RWPE2 (cell line): ENCODE results near the gene HSF2BP.
"Not testable (repeated sequence)": the region's sequence is repeated elsewhere in the genome, so short reads cannot be mapped to it uniquely, and the experiment has no call there.

Experiments
- ATAC-seq: fragments of 200-7000 bp; cut with Tn5 transposase; 3 replicates; pipeline ENCODE4 v1.9.1; 2021; ENCODE audit warnings: low read depth
- DNase-seq: peaks from one replicate; pipeline ENCODE4 v3.0.0-alpha.2; 2020; ENCODE audit warnings: low spot score
- H3K27ac ChIP-seq: fragments of 450-650 bp; 2 replicates; pipeline ENCODE4 v1.5.1; 2017; ENCODE audit warnings: mild to moderate bottlenecking; ENCODE audit not compliant: poor library complexity, severe bottlenecking
- H3K27me3 ChIP-seq: fragments of 250-450 bp; sonication (Bioruptor Pico); 2 replicates; pipeline ENCODE4 v1.5.1; 2021; ENCODE audit warnings: mild to moderate bottlenecking, moderate library complexity; ENCODE audit not compliant: insufficient read depth, poor library complexity, severe bottlenecking
- H3K36me3 ChIP-seq: fragments of 250-450 bp; sonication (Bioruptor Pico); 2 replicates; pipeline ENCODE4 v1.5.1; 2020; ENCODE audit warnings: low read depth, mild to moderate bottlenecking, moderate library complexity
- H3K4me1 ChIP-seq: fragments of 250-450 bp; sonication (Bioruptor Pico); 2 replicates; pipeline ENCODE4 v1.5.1; 2021; ENCODE audit warnings: mild to moderate bottlenecking, moderate library complexity; ENCODE audit not compliant: insufficient read depth, poor library complexity, severe bottlenecking
- H3K4me3 ChIP-seq: fragments of 250-450 bp; sonication (Bioruptor Pico); 2 replicates; pipeline ENCODE4 v1.5.1; 2021; ENCODE audit warnings: mild to moderate bottlenecking, moderate library complexity; ENCODE audit not compliant: severe bottlenecking
- H3K9me3 ChIP-seq: fragments of 250-450 bp; sonication (Bioruptor Pico); 2 replicates; pipeline ENCODE4 v1.5.1; 2021; ENCODE audit warnings: mild to moderate bottlenecking, moderate library complexity; ENCODE audit not compliant: severe bottlenecking
- CTCF ChIP-seq: fragments of 450-650 bp; IDR thresholded peaks from one replicate; pipeline ENCODE4 v1.5.1; 2017; ENCODE audit warnings: mild to moderate bottlenecking, moderate library complexity; ENCODE audit not compliant: poor library complexity, severe bottlenecking

HSF2BP gene

GRCh38 chr21:43702785-43703034 is 43.4 kb upstream of the HSF2BP start:
- H3K9me3 ChIP-seq: no peaks in the 10 kb centered on the region
- no peak overlapping the region for H3K4me3 ChIP-seq
- no peaks in the 10 kb centered on the region for H3K4me1 ChIP-seq
- TF ChIP-seq CTCF: no peak
- DNase-seq (no peak), ATAC-seq (no peak)
- H3K27ac ChIP-seq: no peak overlapping the region
- no peaks in the 10 kb centered on the region for H3K27me3 ChIP-seq
- H3K36me3 ChIP-seq: no peaks in the 10 kb centered on the region

GRCh38 chr21:43701936-43702784 is 42.9 kb upstream of the HSF2BP start:
- no peak overlapping the region for H3K4me3 ChIP-seq
- TF ChIP-seq CTCF: no peak
- H3K27me3 ChIP-seq: no peaks in the 10 kb centered on the region
- no peaks in the 10 kb centered on the region for H3K4me1 ChIP-seq
- H3K9me3 ChIP-seq: no peaks in the 10 kb centered on the region
- DNase-seq (no peak), ATAC-seq (no peak)
- H3K36me3 ChIP-seq: 0 out of 2 replicates have a peak, but pooled peaks cover 2% of the 10 kb centered on the region
- H3K27ac ChIP-seq: no peak overlapping the region

GRCh38 chr21:43699933-43700599 is 40.8 kb upstream of the HSF2BP start:
- H3K4me3 ChIP-seq: no peak overlapping the region
- no peak for TF ChIP-seq CTCF
- no peaks in the 10 kb centered on the region for H3K9me3 ChIP-seq
- H3K27ac ChIP-seq: no peak overlapping the region
- no peaks in the 10 kb centered on the region for H3K4me1 ChIP-seq
- no peaks in the 10 kb centered on the region for H3K27me3 ChIP-seq
- no peak for DNase-seq
- peaks cover 16% of the 10 kb centered on the region for H3K36me3 ChIP-seq
- ATAC-seq: no peak

GRCh38 chr21:43699492-43699777 is 40.1 kb upstream of the HSF2BP start:
- H3K27ac ChIP-seq, H3K4me1 ChIP-seq, H3K27me3 ChIP-seq, H3K9me3 ChIP-seq, ATAC-seq, DNase-seq, H3K4me3 ChIP-seq: not testable (repeated sequence)
- peaks cover 20% of the 10 kb centered on the region for H3K36me3 ChIP-seq

- no peaks in the 10 kb centered on the region for H3K9me3 ChIP-seq
- TF ChIP-seq CTCF: no peak
- H3K27me3 ChIP-seq: no peaks in the 10 kb centered on the region
- H3K27ac ChIP-seq: no peak overlapping the region
- ATAC-seq (no peak), DNase-seq (no peak)
- no peaks in the 10 kb centered on the region for H3K4me1 ChIP-seq
- H3K36me3 ChIP-seq: peaks cover 35% of the 10 kb centered on the region
- H3K4me3 ChIP-seq: no peak overlapping the region
Measured at GRCh38 chr21:43697758-43698643, 38.7 kb upstream of the HSF2BP start.
